Trophoblast cell (in vitro differentiated cells and primary cell): ENCODE data around the gene CDC45.

Source experiments
- DNase-seq, 2 donors: peaks; one replicate each; pipeline ENCODE4 v3.0.0-alpha.2; 2016
- H2AFZ ChIP-seq: 2 replicates; pipeline ENCODE4 v1.6.1; 2013; ENCODE audit warnings: low read length, moderate library complexity, mild to moderate bottlenecking; ENCODE audit not compliant: insufficient read depth, poor library complexity
- H2AK5ac ChIP-seq: 2 replicates; pipeline ENCODE4 v1.6.1; 2013; ENCODE audit warnings: mild to moderate bottlenecking, low read length
- H2BK120ac ChIP-seq: 2 replicates; pipeline ENCODE4 v1.6.1; 2013; ENCODE audit warnings: low read length, mild to moderate bottlenecking, moderate library complexity; ENCODE audit not compliant: insufficient read depth, poor library complexity
- H2BK12ac ChIP-seq: 2 replicates; pipeline ENCODE4 v1.6.1; 2013; ENCODE audit warnings: mild to moderate bottlenecking, low read length, moderate library complexity
- H2BK5ac ChIP-seq: 2 replicates; pipeline ENCODE4 v1.6.1; 2013; ENCODE audit warnings: low read length, low read depth, moderate library complexity, mild to moderate bottlenecking; ENCODE audit not compliant: poor library complexity
- H3K14ac ChIP-seq: 2 replicates; pipeline ENCODE4 v1.6.1; 2013; ENCODE audit warnings: mild to moderate bottlenecking, low read length
- H3K18ac ChIP-seq: 2 replicates; pipeline ENCODE4 v1.6.1; 2013; ENCODE audit warnings: mild to moderate bottlenecking, low read length
- H3K23ac ChIP-seq: 2 replicates; pipeline ENCODE4 v1.6.1; 2013; ENCODE audit warnings: low read length
- H3K27ac ChIP-seq: 2 replicates; pipeline ENCODE4 v1.5.1; 2013; ENCODE audit warnings: low read depth, mild to moderate bottlenecking, inconsistent platforms, low read length, moderate library complexity
- H3K27me3 ChIP-seq: 2 replicates; pipeline ENCODE4 v1.6.1; 2013; ENCODE audit warnings: inconsistent platforms, mild to moderate bottlenecking, low read length, moderate library complexity; ENCODE audit not compliant: insufficient read depth
- H3K36me3 ChIP-seq, 2 experiments: 1 replicate in 1 of 2; 2 replicates in 1 of 2; pipeline ENCODE4 v1.6.1; 2013; ENCODE audit warnings: low read length in 2 of 2, mild to moderate bottlenecking in 2 of 2, moderate library complexity in 1 of 2; ENCODE audit not compliant: insufficient read depth in 2 of 2, control insufficient read depth in 1 of 2
- H3K4ac ChIP-seq: 2 replicates; pipeline ENCODE4 v1.6.1; 2013; ENCODE audit warnings: low read depth, mild to moderate bottlenecking, low read length, moderate library complexity
- H3K4me1 ChIP-seq, 2 experiments: 1 replicate in 1 of 2; 2 replicates in 1 of 2; pipeline ENCODE4 v1.6.1; 2013; ENCODE audit warnings: low read length in 2 of 2, mild to moderate bottlenecking in 2 of 2, moderate library complexity in 1 of 2; ENCODE audit not compliant: insufficient read depth in 2 of 2, control insufficient read depth in 1 of 2
- H3K4me2 ChIP-seq: 2 replicates; pipeline ENCODE4 v1.6.1; 2013; ENCODE audit warnings: inconsistent platforms, mild to moderate bottlenecking, low read length, moderate library complexity
- H3K4me3 ChIP-seq: 2 replicates; pipeline ENCODE4 v1.5.1; 2013; ENCODE audit warnings: mild to moderate bottlenecking, low read depth, low read length, inconsistent platforms
- H3K79me1 ChIP-seq: one replicate; pipeline ENCODE4 v1.6.1; 2013; ENCODE audit warnings: low read length
- H3K79me2 ChIP-seq: 2 replicates; pipeline ENCODE4 v1.6.1; 2013; ENCODE audit warnings: low read length, mild to moderate bottlenecking; ENCODE audit not compliant: control insufficient read depth, insufficient read depth, poor library complexity
- H3K9ac ChIP-seq: 2 replicates; pipeline ENCODE4 v1.6.1; 2013; ENCODE audit warnings: mild to moderate bottlenecking, low read length
- H3K9me3 ChIP-seq: 2 replicates; pipeline ENCODE4 v1.6.1; 2013; ENCODE audit warnings: low read depth, mild to moderate bottlenecking, control low read depth, inconsistent platforms, low read length; ENCODE audit not compliant: insufficient read depth
- H4K12ac ChIP-seq: 2 replicates; pipeline ENCODE4 v1.6.1; 2013; ENCODE audit warnings: low read depth, mild to moderate bottlenecking, low read length, moderate library complexity
- H4K8ac ChIP-seq: 2 replicates; pipeline ENCODE4 v1.6.1; 2013; ENCODE audit warnings: low read depth, mild to moderate bottlenecking, low read length, moderate library complexity
- H4K91ac ChIP-seq: one replicate; pipeline ENCODE4 v1.6.1; 2013; ENCODE audit warnings: low read depth, mild to moderate bottlenecking, low read length, moderate library complexity
- WGBS: extraction: QIAGEN DNeasy Blood & Tissue Kit; methylation state at CpG from one replicate; pipeline ENCODE4 v1.1.7; 2013; ENCODE audit warnings: missing lambda C conversion rate; ENCODE audit not compliant: insufficient read length, insufficient coverage; ENCODE audit errors: extremely low coverage; 5-methylcytosine and 5-hydroxymethylcytosine counted together

The CDC45 gene

GRCh38 chr22:19448076-19448607, 31.6 kb upstream of the CDC45 start:
- peak overlapping the region; percentile 76 for H3K9ac ChIP-seq
- peak overlapping the region; percentile 77 for H4K8ac ChIP-seq
- peak overlapping the region; percentile 81 for H2AFZ ChIP-seq
- H3K9me3 ChIP-seq = no peaks in the 10 kb centered on the region
- H2BK12ac ChIP-seq = no peak overlapping the region
- H3K4me3 ChIP-seq = peak overlapping the region; percentile 70
- peak overlapping the region; percentile 43 for H2BK120ac ChIP-seq
- H2AK5ac ChIP-seq = no peak overlapping the region
- no peaks in the 10 kb centered on the region for H3K27me3 ChIP-seq
- peaks cover 26 to 44% of the 10 kb centered on the region in 2 experiments for H3K36me3 ChIP-seq
- peak overlapping the region; percentile 60 for H4K91ac ChIP-seq
- peaks cover 7% of the 10 kb centered on the region for H3K79me2 ChIP-seq
- peak; percentile 12 to 37 for DNase-seq
- H3K27ac ChIP-seq = peak overlapping the region; percentile 3
- peak overlapping the region; percentile 75 for H3K14ac ChIP-seq
- WGBS = no CpG with 5 or more reads among the region's 14 CpGs
- peak overlapping the region; percentile 54 for H3K18ac ChIP-seq
- H3K4ac ChIP-seq = peak overlapping the region; percentile 27
- H3K79me1 ChIP-seq = peaks cover 7% of the 10 kb centered on the region
- H3K23ac ChIP-seq = no peak overlapping the region
- H3K4me1 ChIP-seq = peaks cover 11 to 12% of the 10 kb centered on the region in 2 experiments
- H2BK5ac ChIP-seq = peak overlapping the region; percentile 10
- peak overlapping the region; percentile 76 for H3K4me2 ChIP-seq
- H4K12ac ChIP-seq = peak overlapping the region; percentile 72

GRCh38 chr22:19448739-19449421, 30.8 kb upstream of the CDC45 start:
- Histone ChIP-seq H3K4me2 (peak overlapping the region; percentile 8), H3K79me1 (peaks cover 7% of the 10 kb centered on the region), H3K4me3 (no peak overlapping the region), H4K91ac (no peak overlapping the region), H3K27me3 (no peaks in the 10 kb centered on the region), H2BK5ac (no peak overlapping the region), H2BK12ac (no peak overlapping the region), H4K8ac (no peak overlapping the region), H2AK5ac (no peak overlapping the region), H3K18ac (no peak overlapping the region), H2BK120ac (no peak overlapping the region), H3K4ac (no peak overlapping the region), H4K12ac (no peak overlapping the region), H3K23ac (no peak overlapping the region), H2AFZ (no peak overlapping the region), H3K4me1 (peaks cover 11 to 12% of the 10 kb centered on the region in 2 experiments), H3K9ac (no peak overlapping the region), H3K79me2 (peaks cover 7% of the 10 kb centered on the region), H3K14ac (no peak overlapping the region), H3K27ac (no peak overlapping the region), H3K9me3 (peaks cover 1% of the 10 kb centered on the region), H3K36me3 (peaks cover 28 to 46% of the 10 kb centered on the region in 2 experiments)
- no peak for DNase-seq
- WGBS = no CpG with 5 or more reads among the region's 5 CpGs

- Histone ChIP-seq H3K4me2 (no peak overlapping the region), H3K9ac (no peak overlapping the region), H4K12ac (no peak overlapping the region), H4K91ac (no peak overlapping the region), H2AK5ac (no peak overlapping the region), H3K27ac (no peak overlapping the region), H3K36me3 (peaks cover 28 to 47% of the 10 kb centered on the region in 2 experiments), H3K23ac (no peak overlapping the region), H3K27me3 (no peaks in the 10 kb centered on the region), H3K18ac (no peak overlapping the region), H2BK120ac (no peak overlapping the region), H2BK5ac (no peak overlapping the region), H3K4me3 (no peak overlapping the region), H3K9me3 (peaks cover 3% of the 10 kb centered on the region), H4K8ac (no peak overlapping the region), H3K4me1 (peaks cover 11 to 12% of the 10 kb centered on the region in 2 experiments), H2BK12ac (no peak overlapping the region), H3K14ac (no peak overlapping the region), H2AFZ (no peak overlapping the region), H3K79me1 (peaks cover 7% of the 10 kb centered on the region), H3K4ac (no peak overlapping the region), H3K79me2 (peaks cover 7% of the 10 kb centered on the region)
- WGBS = no CpG with 5 or more reads among the region's 2 CpGs
- DNase-seq = no peak
Observed at GRCh38 chr22:19449422-19449767, 30.3 kb upstream of the CDC45 start.

GRCh38 chr22:19450363-19451175, 29.2 kb upstream of the CDC45 start:
- no peak overlapping the region for H3K14ac ChIP-seq
- H3K36me3 ChIP-seq = peaks cover 34 to 55% of the 10 kb centered on the region in 2 experiments
- no peak overlapping the region for H2BK120ac ChIP-seq
- H3K18ac ChIP-seq = no peak overlapping the region
- H3K79me2 ChIP-seq = peaks cover 7% of the 10 kb centered on the region
- H2BK12ac ChIP-seq = no peak overlapping the region
- H3K79me1 ChIP-seq = peaks cover 7% of the 10 kb centered on the region
- no peak overlapping the region for H3K4me2 ChIP-seq
- no peak overlapping the region for H3K4me3 ChIP-seq
- peaks cover 3% of the 10 kb centered on the region for H3K9me3 ChIP-seq
- no peak overlapping the region for H4K8ac ChIP-seq
- no peak overlapping the region for H2AK5ac ChIP-seq
- no peak overlapping the region for H3K4ac ChIP-seq
- H4K91ac ChIP-seq = no peak overlapping the region
- H3K4me1 ChIP-seq = peaks cover 11 to 12% of the 10 kb centered on the region in 2 experiments
- H3K27ac ChIP-seq = no peak overlapping the region
- no peak overlapping the region for H2AFZ ChIP-seq
- H2BK5ac ChIP-seq = no peak overlapping the region
- no peak overlapping the region for H3K9ac ChIP-seq
- no peak overlapping the region for H4K12ac ChIP-seq
- H3K23ac ChIP-seq = no peak overlapping the region
- no CpG with 5 or more reads among the region's 8 CpGs for WGBS
- H3K27me3 ChIP-seq = no peaks in the 10 kb centered on the region
- DNase-seq = peak in 1 of 2 donors; percentile 53
